PC-9 (cell line): ENCODE results near the gene PGPEP1.

Experiments used
- CTCF ChIP-seq: fragments of 200-600 bp; sonication (generic); conservative IDR thresholded peaks from 2 replicates; pipeline ENCODE4 v1.6.1; 2017; ENCODE audit warnings: mixed run types, antibody characterized with exemption, mild to moderate bottlenecking, moderate library complexity
- EZH2 ChIP-seq: fragments of 200-600 bp; sonication (generic); IDR thresholded peaks from 2 replicates; pipeline ENCODE4 v1.8.0; 2017; ENCODE audit warnings: antibody characterized with exemption, low read depth

- no peak for TF ChIP-seq CTCF
- no peak for TF ChIP-seq EZH2
These were observed 45.9 kb upstream of the PGPEP1 start for GRCh38 chr19:18294467-18294864.
